HG03342 (cell line): ENCODE results near the gene LCK.
A peak's percentile ranks its signal among the peaks of the same experiment; 100 is the strongest.

Experiments
- ATAC-seq: cut with Tn5 transposase; IDR thresholded peaks from one replicate; pipeline ENCODE4 v1.9.1; 2021; ENCODE audit warnings: mild to moderate bottlenecking, moderate library complexity; ENCODE audit not compliant: unreplicated experiment

Gene LCK

GRCh38 chr1:32311709-32312393, 60.8 kb downstream of the LCK start:
- no peak for ATAC-seq

GRCh38 chr1:32316903-32317277, 65.8 kb downstream of the LCK start:
- peak; percentile 32 for ATAC-seq

- ATAC-seq, result no peak
Observed at GRCh38 chr1:32318127-32318869, 67.2 kb downstream of the LCK start.

- ATAC-seq, result no peak
Observed at GRCh38 chr1:32321712-32322291, 70.7 kb downstream of the LCK start.

GRCh38 chr1:32327204-32327603, 76.1 kb downstream of the LCK start:
- ATAC-seq, result no peak

GRCh38 chr1:32329931-32330466, 78.9 kb downstream of the LCK start:
- ATAC-seq, result no peak

GRCh38 chr1:32330558-32331151, 79.6 kb downstream of the LCK start:
- no peak for ATAC-seq

- ATAC-seq, result no peak
Observed at GRCh38 chr1:32331549-32331948, 80.5 kb downstream of the LCK start.

GRCh38 chr1:32332290-32333079, 81.4 kb downstream of the LCK start:
- no peak for ATAC-seq

GRCh38 chr1:32333251-32333963, 82.3 kb downstream of the LCK start:
- no peak for ATAC-seq

GRCh38 chr1:32334274-32334861, 83.3 kb downstream of the LCK start:
- ATAC-seq, result no peak

- no peak for ATAC-seq
Observed at GRCh38 chr1:32334864-32335534, 83.9 kb downstream of the LCK start.

- ATAC-seq, result no peak
Observed at GRCh38 chr1:32335535-32335789, 84.4 kb downstream of the LCK start.
